Loucy (cell line): ENCODE data around the gene CUEDC1.

Experiments
- H2AFZ ChIP-seq: fragments of 200-600 bp; sonication (generic); 2 replicates; pipeline ENCODE4 v1.6.0; 2016; ENCODE audit warnings: antibody characterized with exemption, mild to moderate bottlenecking, low read length, moderate library complexity
- H3F3A ChIP-seq: fragments of 200-600 bp; 2 replicates; pipeline ENCODE4 v1.6.0; 2016; ENCODE audit warnings: antibody characterized with exemption, low read depth, mild to moderate bottlenecking
- H3K27me3 ChIP-seq: fragments of 200-600 bp; sonication (generic); 2 replicates; pipeline ENCODE4 v1.6.1; 2014; ENCODE audit warnings: low read length, mild to moderate bottlenecking; ENCODE audit not compliant: insufficient read depth, poor library complexity, severe bottlenecking
- H3K36me3 ChIP-seq: fragments of 200-600 bp; sonication (generic); 2 replicates; pipeline ENCODE4 v1.6.1; 2016; ENCODE audit warnings: low read length; ENCODE audit not compliant: insufficient read depth
- H3K4me1 ChIP-seq: fragments of 200-600 bp; sonication (generic); 2 replicates; pipeline ENCODE4 v1.5.1; 2014; ENCODE audit warnings: low read length, mild to moderate bottlenecking; ENCODE audit not compliant: insufficient read depth, poor library complexity, severe bottlenecking
- H3K4me2 ChIP-seq: fragments of 200-600 bp; sonication (generic); 2 replicates; pipeline ENCODE4 v1.6.0; 2014; ENCODE audit warnings: antibody characterized with exemption, low read length, low read depth, mild to moderate bottlenecking; ENCODE audit not compliant: poor library complexity, severe bottlenecking
- H3K4me3 ChIP-seq: fragments of 200-600 bp; sonication (generic); 2 replicates; pipeline ENCODE4 v1.5.1; 2014; ENCODE audit warnings: low read length, mild to moderate bottlenecking, mixed read lengths; ENCODE audit not compliant: poor library complexity, severe bottlenecking
- H3K79me2 ChIP-seq: fragments of 200-600 bp; sonication (generic); 2 replicates; pipeline ENCODE4 v1.6.1; 2014; ENCODE audit warnings: low read length; ENCODE audit not compliant: insufficient read depth
- H3K9ac ChIP-seq: fragments of 200-600 bp; sonication (generic); 2 replicates; pipeline ENCODE4 v1.6.0; 2014; ENCODE audit warnings: mild to moderate bottlenecking, low read depth, low read length, moderate library complexity; ENCODE audit not compliant: poor library complexity, severe bottlenecking
- H3K9me2 ChIP-seq: fragments of 200-600 bp; sonication (generic); replicated peaks from 2 replicates; pipeline ENCODE4 v1.6.1; 2016; ENCODE audit warnings: low read depth, low read length, mixed read lengths
- H3K9me3 ChIP-seq: fragments of 200-600 bp; sonication (generic); 2 replicates; pipeline ENCODE4 v1.6.1; 2014; ENCODE audit warnings: mild to moderate bottlenecking, antibody characterized with exemption, low read length, low read depth; ENCODE audit not compliant: insufficient read depth
- H4K20me1 ChIP-seq: fragments of 200-600 bp; sonication (generic); 2 replicates; pipeline ENCODE4 v1.6.0; 2014; ENCODE audit warnings: antibody characterized with exemption, low read length, mild to moderate bottlenecking; ENCODE audit not compliant: insufficient read depth, poor library complexity, severe bottlenecking
- EZH2phosphoT487 ChIP-seq: fragments of 200-600 bp; IDR thresholded peaks from 2 replicates; pipeline ENCODE4 v1.6.1; 2018; ENCODE audit warnings: antibody characterized with exemption, mild to moderate bottlenecking, moderate library complexity, borderline replicate concordance
- TF ChIP-seq, protein P1 (sequence below): fragments of 200-600 bp; sonication (generic); conservative IDR thresholded peaks from 2 replicates; pipeline ENCODE4 v1.5.1; 2014; ENCODE audit warnings: mild to moderate bottlenecking, antibody characterized with exemption, low read length

The CUEDC1 gene

DNA sequence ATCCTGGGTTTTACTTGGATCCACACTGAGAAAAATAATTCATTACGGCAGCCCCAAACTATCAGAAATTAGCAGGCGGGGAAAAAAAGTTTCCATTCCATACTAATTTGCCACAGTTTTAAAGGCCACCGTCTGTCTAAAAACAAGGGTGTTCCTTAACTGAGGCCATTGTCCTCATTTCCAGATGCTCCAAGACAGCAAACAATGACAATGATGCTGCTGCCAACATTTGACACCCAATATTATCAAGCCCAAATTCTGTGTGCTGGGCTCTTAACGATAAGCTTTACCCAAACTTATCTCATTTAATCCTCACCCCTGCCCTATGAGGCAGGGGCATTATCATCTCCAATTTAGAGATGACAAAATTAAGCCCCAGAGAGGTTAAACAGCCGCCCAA is 26.3 kb downstream of the CUEDC1 start:
- Histone ChIP-seq H3K79me2 (no peaks in the 10 kb centered on the region), H3K4me1 (peaks cover 14% of the 10 kb centered on the region), H2AFZ (no peak overlapping the region; the same call in 1 of the 2 replicates), H3K36me3 (no peaks in the 10 kb centered on the region), H3K4me2 (no peak overlapping the region), H4K20me1 (no peaks in the 10 kb centered on the region), H3K27me3 (no peaks in the 10 kb centered on the region), H3K9ac (no peak overlapping the region), H3F3A (no peaks in the 10 kb centered on the region), H3K4me3 (no peak overlapping the region), H3K9me2 (no peaks in the 10 kb centered on the region), H3K9me3 (no peaks in the 10 kb centered on the region)
- TF ChIP-seq EZH2phosphoT487: no peak
- TF ChIP-seq, protein P1, sequence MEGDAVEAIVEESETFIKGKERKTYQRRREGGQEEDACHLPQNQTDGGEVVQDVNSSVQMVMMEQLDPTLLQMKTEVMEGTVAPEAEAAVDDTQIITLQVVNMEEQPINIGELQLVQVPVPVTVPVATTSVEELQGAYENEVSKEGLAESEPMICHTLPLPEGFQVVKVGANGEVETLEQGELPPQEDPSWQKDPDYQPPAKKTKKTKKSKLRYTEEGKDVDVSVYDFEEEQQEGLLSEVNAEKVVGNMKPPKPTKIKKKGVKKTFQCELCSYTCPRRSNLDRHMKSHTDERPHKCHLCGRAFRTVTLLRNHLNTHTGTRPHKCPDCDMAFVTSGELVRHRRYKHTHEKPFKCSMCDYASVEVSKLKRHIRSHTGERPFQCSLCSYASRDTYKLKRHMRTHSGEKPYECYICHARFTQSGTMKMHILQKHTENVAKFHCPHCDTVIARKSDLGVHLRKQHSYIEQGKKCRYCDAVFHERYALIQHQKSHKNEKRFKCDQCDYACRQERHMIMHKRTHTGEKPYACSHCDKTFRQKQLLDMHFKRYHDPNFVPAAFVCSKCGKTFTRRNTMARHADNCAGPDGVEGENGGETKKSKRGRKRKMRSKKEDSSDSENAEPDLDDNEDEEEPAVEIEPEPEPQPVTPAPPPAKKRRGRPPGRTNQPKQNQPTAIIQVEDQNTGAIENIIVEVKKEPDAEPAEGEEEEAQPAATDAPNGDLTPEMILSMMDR: no peak

DNA sequence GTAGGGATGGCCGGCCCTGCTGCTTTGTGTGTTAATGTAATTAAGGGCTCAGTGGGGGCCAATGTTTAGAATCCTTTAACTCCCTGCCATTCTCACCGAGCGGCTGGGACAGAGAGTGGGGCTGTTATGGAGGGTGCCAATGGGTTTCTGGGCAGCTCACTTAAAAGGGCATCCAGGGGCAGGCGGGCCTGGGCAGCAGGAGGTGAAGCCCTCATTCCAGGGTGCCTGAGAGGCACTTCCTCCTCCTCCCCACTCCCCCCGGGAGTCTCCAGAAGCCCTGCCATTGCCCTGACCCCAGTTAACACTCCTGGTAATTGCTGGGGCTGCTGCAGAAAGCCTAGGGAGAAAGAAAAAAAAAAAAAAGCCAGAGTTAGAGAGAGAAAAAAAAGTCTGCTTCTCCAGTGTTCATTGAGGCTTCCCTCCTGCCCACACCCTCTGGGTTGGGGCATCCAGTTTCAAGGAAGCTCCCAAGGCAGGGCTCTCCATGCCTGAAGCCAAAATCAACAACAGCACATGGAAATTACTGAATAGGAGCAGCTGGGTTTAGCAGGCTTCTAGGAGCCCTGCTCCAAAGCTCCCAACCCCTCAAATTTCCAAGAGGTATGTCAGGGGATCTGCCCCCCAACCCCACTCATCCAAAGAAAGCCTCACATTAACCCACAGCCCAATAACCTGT is 28.0 kb downstream of the CUEDC1 start:
- Histone ChIP-seq H3K36me3 (no peaks in the 10 kb centered on the region), H3K9me2 (no peaks in the 10 kb centered on the region), H3K9me3 (no peaks in the 10 kb centered on the region), H3K4me1 (peaks cover 22% of the 10 kb centered on the region), H4K20me1 (no peaks in the 10 kb centered on the region), H2AFZ (no peak overlapping the region), H3K9ac (no peak overlapping the region), H3K79me2 (no peaks in the 10 kb centered on the region), H3K27me3 (no peaks in the 10 kb centered on the region), H3K4me2 (no peak overlapping the region), H3K4me3 (no peak overlapping the region), H3F3A (no peaks in the 10 kb centered on the region)
- TF ChIP-seq, protein P1: no peak
- no peak for TF ChIP-seq EZH2phosphoT487

DNA sequence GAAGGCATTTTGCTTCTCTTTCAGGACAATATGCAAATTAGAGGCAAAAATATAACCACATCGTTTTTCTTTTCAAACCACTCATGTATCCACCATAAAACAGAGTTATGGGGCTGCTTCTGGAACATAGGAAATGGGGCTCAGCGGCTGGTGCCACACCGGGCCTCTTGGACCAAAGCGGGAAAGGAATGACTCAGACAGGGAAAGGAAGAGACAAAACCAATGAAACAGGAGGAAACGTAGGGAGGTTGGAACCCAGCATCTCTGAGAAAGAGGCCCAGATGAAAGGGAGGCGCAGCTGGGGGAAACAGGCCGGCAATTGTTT is 28.5 kb downstream of the CUEDC1 start:
- Histone ChIP-seq H4K20me1 (no peaks in the 10 kb centered on the region), H3K9me2 (no peaks in the 10 kb centered on the region), H3K4me2 (no peak overlapping the region), H3K4me1 (peaks cover 22% of the 10 kb centered on the region), H3K36me3 (no peaks in the 10 kb centered on the region), H3K79me2 (no peaks in the 10 kb centered on the region), H3K4me3 (no peak overlapping the region), H3F3A (no peaks in the 10 kb centered on the region), H2AFZ (no peak overlapping the region), H3K9me3 (no peaks in the 10 kb centered on the region), H3K9ac (no peak overlapping the region), H3K27me3 (no peaks in the 10 kb centered on the region)
- no peak for TF ChIP-seq EZH2phosphoT487
- TF ChIP-seq, protein P1: no peak
